ENCODE data around the gene ARMC10.
"Not testable (repeated sequence)": the region's sequence is repeated elsewhere in the genome, so short reads cannot be mapped to it uniquely, and the experiment has no call there.

ARMC10 gene

GRCh38 chr7:103124429-103124979 lies 49.6 kb downstream of the ARMC10 start:
- no peak for DNase-seq (ENCODE audit: low spot score)

GRCh38 chr7:103127006-103127405 lies 52.1 kb downstream of the ARMC10 start:
- no peak for DNase-seq (ENCODE audit: low spot score)

GRCh38 chr7:103129702-103130549 lies 55.0 kb downstream of the ARMC10 start:
- DNase-seq (ENCODE audit: low spot score), result no peak

- DNase-seq (ENCODE audit: low spot score), result no peak
Measured at GRCh38 chr7:103130901-103131624, 56.1 kb downstream of the ARMC10 start.

GRCh38 chr7:103132995-103133688 lies 58.2 kb downstream of the ARMC10 start:
- no peak for DNase-seq (ENCODE audit: low spot score)

- DNase-seq (ENCODE audit: low spot score), result no peak
Measured at GRCh38 chr7:103134836-103135554, 60.1 kb downstream of the ARMC10 start.

GRCh38 chr7:103140061-103140460 lies 65.1 kb downstream of the ARMC10 start:
- no peak for DNase-seq (ENCODE audit: low spot score)

GRCh38 chr7:103140685-103141084 lies 65.7 kb downstream of the ARMC10 start:
- DNase-seq (ENCODE audit: low spot score), result no peak

- no peak for DNase-seq (ENCODE audit: low spot score)
Measured at GRCh38 chr7:103141753-103142404, 66.9 kb downstream of the ARMC10 start.

- DNase-seq (ENCODE audit: low spot score), result no peak
Measured at GRCh38 chr7:103142494-103142893, 67.6 kb downstream of the ARMC10 start.

GRCh38 chr7:103143868-103144267 lies 68.9 kb downstream of the ARMC10 start:
- DNase-seq (ENCODE audit: low spot score), result no peak

GRCh38 chr7:103144754-103145153 lies 69.8 kb downstream of the ARMC10 start:
- not testable (repeated sequence) for DNase-seq (ENCODE audit: low spot score)

GRCh38 chr7:103148131-103148993 lies 73.4 kb downstream of the ARMC10 start:
- no peak for DNase-seq (ENCODE audit: low spot score)

All from AG08396 (cell line).